A549 (cell line): Measurements from ENCODE around the gene ALDH1A3.

Source experiments
- BHLHE40 ChIP-seq: IDR thresholded peaks from 2 replicates; pipeline ENCODE4 v1.6.1; 2012; ENCODE audit warnings: low read depth, low read length, inconsistent platforms
- CEBPB ChIP-seq, 2 experiments: fragments of >200 bp in 1 of 2; sonication (Bioruptor Twin) in 1 of 2; formaldehyde crosslinking in 1 of 2; IDR thresholded peaks; 2 replicates each; pipeline ENCODE4 v1.6.1; 2012 to 2016
- EP300 ChIP-seq, 2 experiments: fragments of >200 bp; sonication (Bioruptor Twin); formaldehyde crosslinking; IDR thresholded peaks; 2 replicates in 1 of 2; 3 replicates in 1 of 2; pipeline ENCODE4 v1.6.1; 2016 to 2017
- GATA3 ChIP-seq: IDR thresholded peaks from 2 replicates; pipeline ENCODE4 v1.6.1; 2012; ENCODE audit warnings: borderline replicate concordance
- KDM1A ChIP-seq: fragments of 200-600 bp; sonication (generic); IDR thresholded peaks from 2 replicates; pipeline ENCODE4 v1.6.1; 2016; ENCODE audit warnings: low read depth, mild to moderate bottlenecking
- NR3C1 ChIP-seq: fragments of >200 bp; sonication (Bioruptor Twin); formaldehyde crosslinking; IDR thresholded peaks from 3 replicates; pipeline ENCODE4 v1.6.1; 2017
- POLR2A ChIP-seq: IDR thresholded peaks from 2 replicates; pipeline ENCODE4 v1.6.1; 2012; ENCODE audit warnings: mild to moderate bottlenecking, low read length
- RARB ChIP-seq: fragments of 250-450 bp; sonication (Bioruptor Pico); IDR thresholded peaks from 2 replicates; pipeline ENCODE4 v1.8.0; 2021; ENCODE audit warnings: mild to moderate bottlenecking, moderate library complexity
- TF ChIP-seq, protein P1 (sequence below): fragments of >200 bp; sonication (Bioruptor Twin); formaldehyde crosslinking; IDR thresholded peaks from 3 replicates; pipeline ENCODE4 v1.5.1; 2016
- TF ChIP-seq, protein P2 (sequence below): fragments of 200-600 bp; sonication (generic); IDR thresholded peaks from 2 replicates; pipeline ENCODE4 v1.6.1; 2016; ENCODE audit warnings: antibody characterized with exemption, mild to moderate bottlenecking, moderate library complexity
- TF ChIP-seq, protein P3 (sequence below): fragments of 250-450 bp; sonication (Bioruptor Pico); IDR thresholded peaks from 2 replicates; pipeline ENCODE4 v1.5.0; 2021; ENCODE audit warnings: mild to moderate bottlenecking, moderate library complexity, borderline replicate concordance
- TF ChIP-seq, protein P4 (sequence below): fragments of 450-650 bp; IDR thresholded peaks from 2 replicates; pipeline ENCODE4 v1.6.1; 2014; ENCODE audit warnings: antibody characterized with exemption

DNA sequence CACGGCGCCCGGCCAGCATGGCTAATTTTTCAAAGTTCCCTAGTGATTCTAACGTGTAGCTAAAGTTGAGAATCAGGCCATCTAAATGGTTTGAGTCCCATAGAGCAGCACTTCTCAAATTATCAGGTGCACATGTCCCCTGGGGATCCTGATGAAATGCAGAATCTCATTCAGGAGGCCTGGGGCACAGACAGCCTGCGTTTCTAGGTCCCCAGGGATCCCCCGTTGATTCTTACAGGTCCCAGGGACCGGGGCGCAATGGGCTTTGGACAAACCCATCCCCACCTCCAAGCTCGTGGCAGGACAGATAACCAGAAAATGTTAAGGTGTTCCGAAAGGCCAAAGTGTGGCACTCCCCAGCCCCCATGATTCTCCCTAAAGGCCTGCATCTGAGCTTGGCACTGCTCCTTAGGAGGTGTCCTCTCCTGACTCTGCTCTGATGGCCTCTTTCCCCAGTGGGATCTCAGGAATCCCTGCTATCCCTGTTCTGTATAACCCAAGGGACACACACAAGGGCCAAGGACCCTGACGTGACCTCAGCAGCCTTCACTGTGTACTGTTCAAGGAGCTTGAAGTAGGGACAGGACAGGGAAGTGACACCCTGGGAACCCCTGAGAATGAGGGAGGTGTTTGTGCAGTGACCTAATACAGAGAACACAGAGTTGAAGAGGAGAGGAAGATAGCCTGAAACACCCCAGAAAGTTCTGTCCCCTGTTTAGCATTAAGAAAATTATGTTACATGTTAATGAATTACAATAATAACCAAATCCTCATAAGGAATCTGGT, 47.5 kb downstream of the ALDH1A3 start:
- TF ChIP-seq, protein P1, sequence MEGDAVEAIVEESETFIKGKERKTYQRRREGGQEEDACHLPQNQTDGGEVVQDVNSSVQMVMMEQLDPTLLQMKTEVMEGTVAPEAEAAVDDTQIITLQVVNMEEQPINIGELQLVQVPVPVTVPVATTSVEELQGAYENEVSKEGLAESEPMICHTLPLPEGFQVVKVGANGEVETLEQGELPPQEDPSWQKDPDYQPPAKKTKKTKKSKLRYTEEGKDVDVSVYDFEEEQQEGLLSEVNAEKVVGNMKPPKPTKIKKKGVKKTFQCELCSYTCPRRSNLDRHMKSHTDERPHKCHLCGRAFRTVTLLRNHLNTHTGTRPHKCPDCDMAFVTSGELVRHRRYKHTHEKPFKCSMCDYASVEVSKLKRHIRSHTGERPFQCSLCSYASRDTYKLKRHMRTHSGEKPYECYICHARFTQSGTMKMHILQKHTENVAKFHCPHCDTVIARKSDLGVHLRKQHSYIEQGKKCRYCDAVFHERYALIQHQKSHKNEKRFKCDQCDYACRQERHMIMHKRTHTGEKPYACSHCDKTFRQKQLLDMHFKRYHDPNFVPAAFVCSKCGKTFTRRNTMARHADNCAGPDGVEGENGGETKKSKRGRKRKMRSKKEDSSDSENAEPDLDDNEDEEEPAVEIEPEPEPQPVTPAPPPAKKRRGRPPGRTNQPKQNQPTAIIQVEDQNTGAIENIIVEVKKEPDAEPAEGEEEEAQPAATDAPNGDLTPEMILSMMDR = no peak
- TF ChIP-seq RARB (CRISPR knock-in tag) = no peak
- TF ChIP-seq, protein P2, sequence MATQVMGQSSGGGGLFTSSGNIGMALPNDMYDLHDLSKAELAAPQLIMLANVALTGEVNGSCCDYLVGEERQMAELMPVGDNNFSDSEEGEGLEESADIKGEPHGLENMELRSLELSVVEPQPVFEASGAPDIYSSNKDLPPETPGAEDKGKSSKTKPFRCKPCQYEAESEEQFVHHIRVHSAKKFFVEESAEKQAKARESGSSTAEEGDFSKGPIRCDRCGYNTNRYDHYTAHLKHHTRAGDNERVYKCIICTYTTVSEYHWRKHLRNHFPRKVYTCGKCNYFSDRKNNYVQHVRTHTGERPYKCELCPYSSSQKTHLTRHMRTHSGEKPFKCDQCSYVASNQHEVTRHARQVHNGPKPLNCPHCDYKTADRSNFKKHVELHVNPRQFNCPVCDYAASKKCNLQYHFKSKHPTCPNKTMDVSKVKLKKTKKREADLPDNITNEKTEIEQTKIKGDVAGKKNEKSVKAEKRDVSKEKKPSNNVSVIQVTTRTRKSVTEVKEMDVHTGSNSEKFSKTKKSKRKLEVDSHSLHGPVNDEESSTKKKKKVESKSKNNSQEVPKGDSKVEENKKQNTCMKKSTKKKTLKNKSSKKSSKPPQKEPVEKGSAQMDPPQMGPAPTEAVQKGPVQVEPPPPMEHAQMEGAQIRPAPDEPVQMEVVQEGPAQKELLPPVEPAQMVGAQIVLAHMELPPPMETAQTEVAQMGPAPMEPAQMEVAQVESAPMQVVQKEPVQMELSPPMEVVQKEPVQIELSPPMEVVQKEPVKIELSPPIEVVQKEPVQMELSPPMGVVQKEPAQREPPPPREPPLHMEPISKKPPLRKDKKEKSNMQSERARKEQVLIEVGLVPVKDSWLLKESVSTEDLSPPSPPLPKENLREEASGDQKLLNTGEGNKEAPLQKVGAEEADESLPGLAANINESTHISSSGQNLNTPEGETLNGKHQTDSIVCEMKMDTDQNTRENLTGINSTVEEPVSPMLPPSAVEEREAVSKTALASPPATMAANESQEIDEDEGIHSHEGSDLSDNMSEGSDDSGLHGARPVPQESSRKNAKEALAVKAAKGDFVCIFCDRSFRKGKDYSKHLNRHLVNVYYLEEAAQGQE = no peak
- no peak for TF ChIP-seq GATA3
- TF ChIP-seq EP300 (IDR thresholded peaks at IDR 0.05) = no peak
- TF ChIP-seq, protein P3, sequence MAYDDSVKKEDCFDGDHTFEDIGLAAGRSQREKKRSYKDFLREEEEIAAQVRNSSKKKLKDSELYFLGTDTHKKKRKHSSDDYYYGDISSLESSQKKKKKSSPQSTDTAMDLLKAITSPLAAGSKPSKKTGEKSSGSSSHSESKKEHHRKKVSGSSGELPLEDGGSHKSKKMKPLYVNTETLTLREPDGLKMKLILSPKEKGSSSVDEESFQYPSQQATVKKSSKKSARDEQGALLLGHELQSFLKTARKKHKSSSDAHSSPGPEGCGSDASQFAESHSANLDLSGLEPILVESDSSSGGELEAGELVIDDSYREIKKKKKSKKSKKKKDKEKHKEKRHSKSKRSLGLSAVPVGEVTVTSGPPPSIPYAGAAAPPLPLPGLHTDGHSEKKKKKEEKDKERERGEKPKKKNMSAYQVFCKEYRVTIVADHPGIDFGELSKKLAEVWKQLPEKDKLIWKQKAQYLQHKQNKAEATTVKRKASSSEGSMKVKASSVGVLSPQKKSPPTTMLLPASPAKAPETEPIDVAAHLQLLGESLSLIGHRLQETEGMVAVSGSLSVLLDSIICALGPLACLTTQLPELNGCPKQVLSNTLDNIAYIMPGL (CRISPR knock-in tag) = no peak
- no peak for TF ChIP-seq KDM1A
- TF ChIP-seq, protein P4, sequence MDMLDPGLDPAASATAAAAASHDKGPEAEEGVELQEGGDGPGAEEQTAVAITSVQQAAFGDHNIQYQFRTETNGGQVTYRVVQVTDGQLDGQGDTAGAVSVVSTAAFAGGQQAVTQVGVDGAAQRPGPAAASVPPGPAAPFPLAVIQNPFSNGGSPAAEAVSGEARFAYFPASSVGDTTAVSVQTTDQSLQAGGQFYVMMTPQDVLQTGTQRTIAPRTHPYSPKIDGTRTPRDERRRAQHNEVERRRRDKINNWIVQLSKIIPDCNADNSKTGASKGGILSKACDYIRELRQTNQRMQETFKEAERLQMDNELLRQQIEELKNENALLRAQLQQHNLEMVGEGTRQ = no peak
- TF ChIP-seq CEBPB (IDR thresholded peaks at IDR 0.05) = no peak
- no peak for TF ChIP-seq POLR2A
- no peak for TF ChIP-seq NR3C1
- TF ChIP-seq BHLHE40 = no peak
